Vagina (tissue), 2 donors: ENCODE data around the gene NR1I2.

Source experiments
- POLR2A ChIP-seq, 2 donors: fragments of 450-650 bp; IDR thresholded peaks; one replicate each; pipeline ENCODE4 v1.6.1; 2017; ENCODE audit warnings: antibody characterized with exemption in 2 of 2, mild to moderate bottlenecking in 2 of 2, moderate library complexity in 2 of 2
- TF ChIP-seq, protein P1 (sequence below), 3 experiments: fragments of 450-650 bp in 2 of 3; fragments of 200-600 bp in 1 of 3; sonication (generic) in 1 of 3; IDR thresholded peaks; one replicate each; pipeline ENCODE4 v1.5.1; 2017 to 2019; ENCODE audit warnings: antibody characterized with exemption in 3 of 3, mild to moderate bottlenecking in 2 of 3, moderate library complexity in 2 of 3

DNA sequence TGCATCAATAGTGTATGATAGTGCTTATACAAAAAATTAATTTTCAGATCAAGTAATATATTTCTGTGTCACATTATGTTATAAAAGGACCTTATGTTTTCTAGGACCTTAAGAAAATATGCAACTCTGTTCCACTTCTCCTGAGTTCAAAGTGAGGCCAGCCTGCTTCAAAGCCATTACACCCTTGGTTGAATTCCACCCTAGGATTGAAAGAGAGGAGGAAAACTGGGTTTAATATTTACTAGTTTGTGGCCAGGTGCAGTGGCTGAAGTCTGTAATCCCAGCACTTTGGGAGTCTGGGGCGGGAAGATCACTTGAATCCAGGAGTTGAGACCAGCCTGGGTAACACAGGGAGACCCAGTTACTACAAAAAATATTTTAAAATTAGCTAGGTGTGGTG, 32.9 kb upstream of the NR1I2 start:
- TF ChIP-seq, protein P1, sequence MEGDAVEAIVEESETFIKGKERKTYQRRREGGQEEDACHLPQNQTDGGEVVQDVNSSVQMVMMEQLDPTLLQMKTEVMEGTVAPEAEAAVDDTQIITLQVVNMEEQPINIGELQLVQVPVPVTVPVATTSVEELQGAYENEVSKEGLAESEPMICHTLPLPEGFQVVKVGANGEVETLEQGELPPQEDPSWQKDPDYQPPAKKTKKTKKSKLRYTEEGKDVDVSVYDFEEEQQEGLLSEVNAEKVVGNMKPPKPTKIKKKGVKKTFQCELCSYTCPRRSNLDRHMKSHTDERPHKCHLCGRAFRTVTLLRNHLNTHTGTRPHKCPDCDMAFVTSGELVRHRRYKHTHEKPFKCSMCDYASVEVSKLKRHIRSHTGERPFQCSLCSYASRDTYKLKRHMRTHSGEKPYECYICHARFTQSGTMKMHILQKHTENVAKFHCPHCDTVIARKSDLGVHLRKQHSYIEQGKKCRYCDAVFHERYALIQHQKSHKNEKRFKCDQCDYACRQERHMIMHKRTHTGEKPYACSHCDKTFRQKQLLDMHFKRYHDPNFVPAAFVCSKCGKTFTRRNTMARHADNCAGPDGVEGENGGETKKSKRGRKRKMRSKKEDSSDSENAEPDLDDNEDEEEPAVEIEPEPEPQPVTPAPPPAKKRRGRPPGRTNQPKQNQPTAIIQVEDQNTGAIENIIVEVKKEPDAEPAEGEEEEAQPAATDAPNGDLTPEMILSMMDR (IDR thresholded peaks at IDR 0.05), result no peak
- TF ChIP-seq POLR2A (IDR thresholded peaks at IDR 0.05), result no peak
